NCI-H187 treated with DMSO at 0.1 percent for 48 hours (cell line): Measurements from ENCODE around the gene GNA12.
"Not testable (repeated sequence)": the region's sequence is repeated elsewhere in the genome, so short reads cannot be mapped to it uniquely, and the experiment has no call there.

ENCODE experiments used
- DNase-seq: peaks from one replicate; lab custom pipeline; 2025; lab: John Stamatoyannopoulos, UW

Gene GNA12

GRCh38 chr7:2691011-2691707, 152.9 kb downstream of the GNA12 start:
- no peak for DNase-seq

DNA sequence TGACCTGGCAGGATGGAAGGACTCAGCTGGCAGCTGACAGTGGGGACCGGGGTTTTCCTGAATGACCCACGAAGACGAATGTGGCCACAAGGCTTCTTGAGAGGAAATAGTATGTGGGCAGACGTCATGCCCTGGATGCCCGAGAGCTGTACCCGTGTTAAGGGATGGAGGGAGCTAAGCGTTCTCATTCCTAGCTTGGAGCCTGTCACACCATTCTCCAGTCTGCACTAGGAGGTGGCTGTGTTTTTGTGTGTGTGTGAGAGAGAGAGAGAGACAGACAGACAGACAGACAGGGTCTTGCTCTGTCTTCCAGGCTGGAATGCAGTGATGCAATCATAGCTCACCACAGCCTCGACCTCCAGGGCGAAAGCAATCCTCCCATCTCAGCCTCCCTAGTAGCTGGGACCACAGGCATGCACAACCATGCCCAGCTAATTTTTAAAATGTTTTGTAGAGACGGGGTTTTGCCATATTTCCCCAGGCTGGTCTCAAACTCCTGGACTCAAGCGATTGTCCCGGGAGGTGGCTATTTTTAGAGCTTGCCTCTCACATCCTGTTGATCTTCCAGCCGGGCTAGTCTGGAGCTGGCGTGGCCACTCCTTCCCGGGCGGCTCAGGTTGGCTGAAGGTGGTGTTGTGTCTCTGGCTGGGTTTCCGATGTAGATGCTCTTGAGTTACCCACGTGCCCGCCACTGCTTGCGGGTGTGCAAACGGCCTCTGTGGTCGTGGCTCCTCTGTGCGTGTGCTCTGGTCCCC, 154.0 kb downstream of the GNA12 start:
- DNase-seq, result no peak

DNA sequence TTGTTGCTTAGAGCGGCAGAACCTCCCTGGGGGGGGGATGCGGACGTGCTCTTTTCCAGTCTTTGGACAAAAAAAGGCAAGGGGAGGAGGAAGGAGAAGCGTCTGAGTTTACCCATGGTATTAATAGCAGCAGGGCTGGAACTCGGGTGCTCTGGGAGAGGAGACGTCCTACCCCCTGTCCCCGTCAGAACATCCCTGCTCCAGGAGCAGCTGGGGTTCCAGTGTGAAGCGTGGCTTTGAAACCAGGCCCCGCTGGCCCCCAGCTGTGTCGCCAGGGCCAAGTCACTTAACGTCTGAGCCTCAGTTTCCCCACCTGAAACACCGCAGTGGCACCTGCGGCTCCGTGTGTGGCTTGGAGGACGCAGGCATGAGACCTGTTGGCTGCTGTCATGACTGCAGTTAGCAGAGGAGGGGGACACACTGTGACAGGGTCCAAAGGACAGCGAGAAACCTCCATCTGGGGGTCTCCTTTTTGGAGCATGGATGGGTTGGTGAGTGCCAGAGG, 154.7 kb downstream of the GNA12 start:
- DNase-seq, result no peak

GRCh38 chr7:2688409-2689342, 155.4 kb downstream of the GNA12 start:
- DNase-seq, result no peak

DNA sequence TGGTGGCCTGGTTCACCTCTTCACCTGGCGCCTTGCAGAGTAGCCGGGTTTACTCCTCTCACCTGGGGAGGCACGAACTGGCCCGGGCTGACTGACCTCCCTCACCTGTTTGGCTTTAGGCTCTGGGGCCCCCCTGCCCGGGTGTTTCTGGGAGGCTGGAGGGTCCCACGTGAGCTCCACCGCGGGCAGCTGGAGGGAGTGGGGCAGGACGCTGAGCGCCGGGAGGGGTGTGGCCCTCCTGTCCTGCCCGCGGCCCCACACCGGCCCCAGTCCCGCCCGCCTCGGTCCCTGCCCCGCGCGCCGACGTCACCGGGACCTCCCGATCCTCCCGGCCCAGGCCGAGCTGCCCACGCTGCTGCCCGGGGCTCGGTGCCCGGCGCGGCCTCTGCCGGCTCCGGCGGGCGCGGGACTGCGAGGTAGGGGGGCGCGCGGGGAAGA, 156.2 kb downstream of the GNA12 start, which contains the start of gene AMZ1:
Gene AMZ1, plus strand, starts transcription at position 322 of the 438 bp plus-strand sequence. CDS start 12,250 bp downstream, outside the sequence.
- no peak for DNase-seq

- no peak for DNase-seq
Observed at GRCh38 chr7:2687338-2687869, 156.7 kb downstream of the GNA12 start.

DNA sequence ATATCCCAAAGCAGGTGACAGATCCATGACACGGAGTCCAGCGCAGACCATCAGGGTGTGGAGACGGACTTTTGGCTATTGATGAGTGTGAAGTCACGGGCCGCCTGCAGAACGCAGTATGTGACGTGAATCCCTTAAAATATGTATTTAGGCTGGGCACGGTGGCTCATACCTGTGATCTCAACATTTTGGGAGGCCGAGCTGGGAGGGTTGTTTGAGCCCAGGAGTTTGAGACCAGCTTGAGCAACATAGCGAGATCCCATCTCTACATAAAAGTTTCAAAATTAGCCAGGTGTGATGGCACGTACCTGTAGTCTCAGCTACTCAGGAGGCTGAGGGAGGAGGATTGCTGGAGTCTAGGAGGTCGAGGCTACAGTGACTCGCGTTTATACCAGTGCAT, 158.0 kb downstream of the GNA12 start:
- no peak for DNase-seq

GRCh38 chr7:2684501-2684900, 159.6 kb downstream of the GNA12 start:
- no peak for DNase-seq

DNA sequence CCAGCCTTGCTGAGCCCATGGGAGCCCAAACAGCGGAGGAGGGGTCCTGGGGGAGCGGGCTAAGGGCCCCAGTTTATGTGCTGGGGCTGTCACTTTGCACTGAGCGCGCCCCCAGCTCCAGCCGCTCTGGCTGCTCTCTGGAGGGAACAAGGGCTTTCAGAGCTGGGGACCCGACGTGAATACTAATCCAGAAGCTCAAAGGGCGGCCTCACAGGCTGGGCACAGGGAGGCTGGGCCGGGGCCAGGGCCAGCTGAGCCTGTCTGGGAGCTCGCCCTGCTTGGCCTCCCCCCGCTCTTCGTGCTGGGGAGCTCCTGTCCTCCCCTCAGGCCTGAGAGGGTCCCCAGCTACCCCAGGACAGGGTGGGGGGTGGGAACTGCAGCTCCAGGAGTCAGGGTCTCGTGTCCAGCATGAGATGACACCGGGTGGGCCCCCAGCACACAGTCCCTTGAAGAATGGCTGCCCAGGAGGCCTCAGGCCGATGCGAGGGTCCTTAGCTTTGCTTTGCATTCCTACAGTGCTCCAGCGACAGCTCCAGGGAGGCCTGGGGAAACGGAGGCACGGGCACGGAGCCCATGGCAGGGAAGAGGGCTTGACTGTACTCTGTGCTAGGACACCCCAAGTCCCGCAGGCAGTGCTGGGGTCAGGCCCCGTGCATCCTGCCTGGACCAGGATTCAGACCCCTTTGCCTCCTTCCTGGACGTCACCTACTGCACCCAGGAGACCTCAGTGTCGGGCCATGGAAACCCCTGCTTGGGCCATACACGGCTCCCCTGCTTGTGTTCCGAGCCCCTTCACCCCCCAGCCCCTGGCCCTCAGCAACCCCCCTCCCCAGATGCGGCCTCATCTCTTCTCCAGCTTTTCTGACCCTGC, 161.9 kb downstream of the GNA12 start:
- DNase-seq, result no peak

DNA sequence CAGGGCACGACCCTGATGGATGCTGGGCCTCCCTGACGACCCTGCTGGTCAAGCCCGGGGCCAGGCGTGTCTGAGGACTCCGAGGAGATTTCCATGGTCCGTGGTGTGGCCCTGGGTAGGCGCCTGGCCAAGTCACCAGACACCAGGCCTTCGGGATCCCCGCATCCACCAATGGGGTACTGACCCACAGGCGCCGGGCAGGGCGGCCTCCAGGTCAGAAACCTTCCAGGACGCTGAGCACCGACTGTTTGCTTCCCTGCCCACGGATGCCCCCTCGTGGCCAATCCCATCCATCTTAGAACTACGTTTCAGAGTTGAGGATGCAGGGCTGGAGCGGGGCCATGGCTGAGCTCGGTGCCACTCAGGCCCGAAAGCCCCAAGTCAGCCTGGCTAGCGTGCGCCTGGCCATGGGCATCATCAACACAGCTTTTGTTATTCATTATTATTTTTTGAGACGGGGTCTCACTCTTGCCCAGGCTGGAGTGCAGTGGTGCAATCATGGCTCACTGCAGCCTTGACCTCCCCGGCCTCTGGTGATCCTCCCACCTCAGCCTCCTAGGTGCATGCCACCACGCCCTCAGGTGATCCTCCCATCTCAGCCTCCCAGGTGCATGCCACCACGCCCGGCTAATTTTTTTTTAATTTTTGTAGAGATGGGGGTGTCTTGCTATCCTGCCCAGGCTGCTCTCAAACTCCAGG, 163.2 kb downstream of the GNA12 start:
- peak; percentile 1 for DNase-seq

DNA sequence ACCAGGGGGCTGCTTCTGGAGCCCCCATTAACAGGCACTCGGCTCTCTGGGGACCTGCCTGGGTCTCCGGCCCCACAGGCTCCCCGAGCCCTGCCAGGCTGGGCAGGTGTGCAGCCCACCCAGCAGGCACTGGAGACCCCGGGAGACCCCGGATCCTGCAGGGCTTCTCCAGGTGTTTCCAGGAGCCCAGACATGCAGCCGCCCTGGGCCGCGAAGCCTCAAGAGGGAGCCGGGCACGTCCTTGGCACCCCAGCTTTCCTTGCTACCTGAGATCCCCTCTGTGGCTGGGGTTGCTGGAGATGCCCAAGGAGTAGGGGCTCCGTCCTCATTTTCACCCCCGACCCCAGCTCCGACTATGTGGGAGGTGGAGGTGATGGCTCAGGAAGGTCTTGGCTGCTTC, 163.9 kb downstream of the GNA12 start:
- no peak for DNase-seq

DNA sequence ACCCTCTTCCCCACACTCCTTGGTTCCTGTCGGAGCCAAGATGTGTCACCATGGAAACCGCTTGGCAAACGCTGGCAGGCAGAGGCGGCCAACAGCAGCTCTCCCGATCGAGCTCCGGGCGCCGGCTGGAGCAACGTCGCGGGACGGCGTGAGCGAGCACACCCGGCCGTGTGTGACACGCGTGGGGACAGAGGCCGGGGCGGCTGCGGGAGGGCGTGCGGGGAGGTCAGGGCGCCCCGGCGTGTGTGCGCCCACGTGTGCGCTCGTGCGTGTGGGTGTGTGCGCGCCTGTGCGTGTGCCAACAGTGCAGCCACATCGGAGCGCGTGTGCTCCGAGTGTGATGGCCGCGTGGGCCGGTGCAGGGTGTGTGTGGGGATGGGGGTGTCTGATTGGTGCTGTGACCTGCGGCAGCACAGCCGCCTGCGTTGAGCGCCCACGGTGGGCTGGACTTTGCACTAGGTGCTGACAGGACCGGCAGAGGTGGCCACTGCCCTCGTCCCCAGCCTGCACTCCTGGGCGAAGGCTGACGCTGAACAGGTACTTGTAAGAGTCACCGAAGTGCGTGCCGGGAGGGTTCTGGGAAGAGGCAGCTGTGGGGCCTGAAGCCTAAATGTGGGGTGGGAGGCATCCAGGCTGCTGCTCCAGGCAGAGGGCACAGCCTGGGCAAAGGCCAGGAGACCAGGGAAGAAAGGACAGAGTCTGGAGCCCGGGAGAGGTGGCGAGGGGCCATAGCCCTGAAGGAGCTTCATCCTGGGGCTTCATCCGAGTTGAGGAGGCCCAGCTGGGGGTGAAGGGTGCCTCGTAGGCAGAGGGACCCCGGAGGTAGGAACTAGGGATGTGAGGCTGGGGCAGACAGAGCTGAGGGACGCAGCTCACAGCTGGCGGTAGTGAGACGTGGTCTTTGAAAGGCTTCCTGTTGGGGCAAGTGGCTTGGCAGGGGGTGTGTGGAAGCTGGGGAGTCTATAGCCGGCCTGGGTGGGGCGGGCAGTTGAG, 164.7 kb downstream of the GNA12 start:
- DNase-seq, result not testable (repeated sequence)

- DNase-seq, result not testable (repeated sequence)
Observed at GRCh38 chr7:2678454-2678853, 165.7 kb downstream of the GNA12 start.
